GM19438 (cell line): Measurements from ENCODE around the gene AP3B1.
"Not testable (repeated sequence)": the region's sequence is repeated elsewhere in the genome, so short reads cannot be mapped to it uniquely, and the experiment has no call there.

Experiments
- ATAC-seq: cut with Tn5 transposase; IDR thresholded peaks from one replicate; pipeline ENCODE4 v1.9.1; 2021; ENCODE audit warnings: low read depth; ENCODE audit not compliant: unreplicated experiment

The AP3B1 gene

DNA sequence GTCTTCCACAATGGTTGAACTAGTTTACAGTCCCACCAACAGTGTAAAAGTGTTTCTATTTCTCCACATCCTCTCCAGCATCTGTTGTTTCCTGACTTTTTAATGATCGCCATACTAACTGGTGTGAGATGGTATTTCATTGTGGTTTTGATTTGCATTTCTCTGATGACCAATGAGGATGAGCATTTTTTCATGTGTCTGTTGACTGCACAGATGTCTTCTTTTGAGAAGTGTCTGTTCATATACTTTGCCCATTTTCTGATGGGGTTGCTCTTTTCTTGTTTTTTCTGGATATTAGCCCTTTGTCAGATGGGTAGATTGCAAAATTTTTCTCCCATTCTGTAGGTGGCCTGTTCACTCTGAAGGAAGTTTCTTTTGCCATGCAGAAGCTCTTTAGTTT, 124.2 kb downstream of the AP3B1 start:
- not testable (repeated sequence) for ATAC-seq

DNA sequence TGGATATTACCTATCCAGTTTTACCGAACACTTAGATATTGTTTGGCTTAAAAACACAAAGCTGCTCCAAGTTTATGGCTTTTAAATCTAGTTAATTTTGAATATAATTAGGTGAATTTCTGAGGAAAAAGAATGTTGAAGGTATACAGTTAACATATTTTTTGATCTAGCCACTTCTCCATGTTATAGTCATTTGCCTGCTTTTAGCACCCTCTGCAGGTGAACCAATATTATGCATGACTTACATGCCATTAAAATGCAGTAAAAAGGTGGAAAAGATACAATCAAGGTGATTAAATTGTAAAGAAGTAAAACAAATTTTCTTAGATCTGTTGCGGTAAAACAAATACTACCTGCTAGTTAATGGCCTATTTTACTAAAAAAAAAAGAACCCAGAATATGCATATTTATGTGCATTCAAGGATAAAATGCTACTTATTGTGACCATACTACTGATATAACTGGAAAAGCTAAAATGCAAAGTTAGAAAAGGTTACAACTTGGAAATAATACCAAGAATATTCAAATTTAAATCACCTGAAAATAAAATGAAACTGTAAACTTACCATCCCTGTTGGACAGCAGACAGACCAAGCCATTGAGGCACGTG, 132.1 kb downstream of the AP3B1 start:
- ATAC-seq: no peak

DNA sequence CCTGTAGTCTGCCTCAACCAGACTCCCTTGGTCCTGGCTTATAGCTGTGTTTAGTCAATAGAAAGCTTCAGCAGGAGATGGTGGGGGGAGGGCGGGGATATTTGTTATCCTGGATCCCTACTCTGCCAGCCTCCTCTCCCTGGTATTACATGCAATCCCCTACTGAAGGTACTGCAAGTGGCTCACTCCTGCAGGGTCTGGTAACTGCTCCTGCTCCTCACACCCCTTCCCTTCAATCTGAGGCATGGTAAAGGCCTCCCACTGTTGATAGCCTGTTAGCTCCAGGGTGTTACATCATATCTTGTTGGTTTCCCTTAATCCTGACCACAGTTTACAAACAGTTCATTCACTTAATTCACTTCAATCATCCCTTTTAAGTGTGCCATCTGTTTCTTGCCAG, 137.5 kb downstream of the AP3B1 start:
- no peak for ATAC-seq

DNA sequence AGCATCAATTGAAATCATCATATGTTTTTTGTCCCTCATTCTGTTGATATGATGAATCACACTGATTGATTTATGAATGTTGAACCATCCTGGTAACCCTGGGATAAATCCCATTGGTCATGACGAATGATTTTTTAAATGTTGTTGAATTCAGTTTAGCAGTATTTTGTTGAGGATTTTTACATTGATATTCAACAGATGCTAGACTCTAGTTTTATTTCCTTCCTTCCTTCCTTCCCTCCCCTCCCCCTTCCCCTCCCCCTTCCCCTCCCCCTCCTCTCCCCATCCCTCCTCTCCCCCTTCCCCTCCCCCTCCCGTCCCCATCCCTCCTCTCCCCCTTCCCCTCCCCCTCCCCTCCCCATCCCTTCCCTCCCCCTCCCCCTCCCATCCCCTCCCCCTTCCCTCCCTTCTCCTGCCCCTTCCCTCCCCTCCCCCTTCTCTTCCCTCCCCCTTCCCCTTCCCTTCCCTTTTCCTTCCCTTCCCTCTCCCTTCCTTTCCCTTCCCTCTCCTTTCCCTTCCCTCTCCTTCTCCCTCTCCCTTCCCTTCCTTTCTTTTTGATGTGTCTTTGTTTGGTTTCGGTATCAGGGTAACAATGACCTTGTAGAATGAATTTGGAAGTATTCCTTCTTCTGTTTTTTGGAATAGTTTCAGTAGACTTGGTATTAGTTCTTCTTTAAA, 142.8 kb downstream of the AP3B1 start:
- no peak for ATAC-seq

DNA sequence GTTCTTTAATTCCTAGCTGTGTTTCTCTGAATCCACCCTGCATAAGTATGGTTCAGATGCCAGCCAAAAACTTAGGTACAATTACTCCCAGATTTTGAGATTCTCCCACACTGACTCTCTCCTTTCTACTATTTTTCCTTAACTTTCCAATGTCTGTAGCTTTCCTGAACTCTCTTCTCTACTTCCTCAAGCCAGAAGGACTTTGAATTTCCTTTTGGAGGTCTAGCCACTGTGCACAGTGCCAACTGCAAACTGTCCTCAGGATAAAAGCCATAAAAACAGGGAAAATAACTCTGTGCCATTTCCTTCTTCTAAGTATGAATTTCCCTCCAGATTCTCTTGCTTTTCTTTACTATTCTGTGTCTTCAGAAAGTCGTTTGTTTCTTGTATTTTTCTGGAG, 157.2 kb downstream of the AP3B1 start:
- ATAC-seq: no peak

DNA sequence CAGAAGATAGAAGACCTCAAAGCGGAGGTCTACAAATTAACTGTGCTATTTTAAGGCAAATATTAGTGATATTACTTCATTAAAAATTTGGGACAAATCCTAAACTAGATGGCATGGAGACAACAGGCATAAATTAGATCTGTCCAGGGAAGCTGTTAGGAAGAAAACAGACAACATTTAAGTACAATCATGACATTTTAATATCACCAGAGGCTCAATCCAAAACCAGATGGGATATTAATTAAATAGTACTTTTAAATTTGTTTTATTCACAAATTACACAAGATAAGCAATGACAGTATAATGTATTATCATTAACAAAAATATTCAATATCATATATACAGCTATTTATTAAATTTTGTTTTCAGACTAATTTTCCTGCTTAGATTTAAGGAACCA, 161.1 kb downstream of the AP3B1 start:
- no peak for ATAC-seq

DNA sequence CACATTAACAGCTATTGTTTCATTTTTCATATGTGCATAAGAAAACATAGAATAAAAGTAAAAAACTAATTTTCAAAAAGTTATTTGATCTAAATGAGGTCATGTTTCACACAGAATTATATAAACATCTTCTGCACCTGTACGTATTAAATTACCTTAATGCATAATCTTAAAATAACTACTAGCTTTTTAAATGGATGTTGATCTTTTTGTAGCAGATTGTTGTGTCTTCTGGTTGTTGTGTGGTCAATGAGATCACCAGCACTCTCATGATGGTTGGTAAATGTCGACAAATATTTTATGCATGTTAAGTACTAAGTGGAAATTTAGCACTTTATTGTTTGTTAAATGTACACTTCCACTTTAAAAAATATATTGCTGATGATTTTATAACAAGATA, 162.0 kb downstream of the AP3B1 start:
- ATAC-seq: no peak

DNA sequence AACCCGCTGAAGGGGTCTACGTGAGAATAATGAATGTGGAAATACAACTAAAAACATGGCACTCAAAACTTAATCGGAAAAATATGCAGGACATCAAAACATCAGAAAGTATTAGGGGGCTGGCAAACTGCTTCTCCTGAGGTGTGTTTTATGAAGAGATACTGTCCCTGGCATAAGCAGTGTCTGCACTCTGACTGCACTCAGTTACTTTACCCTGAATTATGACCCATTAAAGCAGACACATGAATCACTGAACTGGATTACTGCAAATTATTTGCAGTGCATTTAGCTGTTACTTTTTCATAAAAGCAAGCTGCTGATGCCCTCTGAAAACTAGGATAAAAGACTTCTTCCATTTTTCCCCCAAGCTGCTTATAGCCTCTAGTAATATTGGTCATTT, 164.9 kb downstream of the AP3B1 start:
- ATAC-seq: no peak

DNA sequence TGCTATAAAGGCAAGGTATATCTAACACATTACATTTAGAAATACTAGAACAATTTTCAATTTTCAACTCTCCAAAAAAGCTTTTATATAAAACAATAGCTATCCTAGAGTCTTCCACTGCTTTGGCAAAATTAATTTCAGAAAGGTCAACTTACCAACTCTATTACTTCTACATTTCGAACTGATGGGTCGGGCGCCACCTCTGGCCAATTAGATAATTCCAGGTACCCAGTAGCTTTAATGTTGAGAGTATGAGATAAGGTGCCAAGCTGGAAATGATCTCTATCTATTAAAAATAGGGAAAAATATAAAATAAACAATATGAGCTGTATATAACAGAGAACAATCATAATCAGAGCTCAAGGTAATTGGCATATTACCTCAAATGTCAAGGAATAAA, 166.6 kb downstream of the AP3B1 start:
- ATAC-seq: no peak

DNA sequence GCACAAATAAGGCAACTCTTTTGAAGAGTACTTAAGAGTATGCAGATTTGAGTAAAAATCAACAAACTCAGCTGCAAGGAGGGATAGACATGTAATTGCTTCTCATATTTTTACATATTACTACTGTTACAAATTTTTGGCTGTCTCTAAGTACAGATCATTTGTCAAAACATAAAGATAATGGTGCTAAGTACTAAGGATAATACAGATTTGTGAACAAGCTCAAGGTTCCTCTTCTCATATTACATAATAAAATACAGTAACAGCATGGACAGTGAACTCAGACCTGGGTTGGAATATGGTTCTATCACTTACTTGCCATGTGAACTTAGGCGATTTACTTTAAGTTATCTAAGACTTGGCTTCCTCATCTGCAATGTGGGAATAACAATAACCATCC, 168.0 kb downstream of the AP3B1 start:
- ATAC-seq: no peak

DNA sequence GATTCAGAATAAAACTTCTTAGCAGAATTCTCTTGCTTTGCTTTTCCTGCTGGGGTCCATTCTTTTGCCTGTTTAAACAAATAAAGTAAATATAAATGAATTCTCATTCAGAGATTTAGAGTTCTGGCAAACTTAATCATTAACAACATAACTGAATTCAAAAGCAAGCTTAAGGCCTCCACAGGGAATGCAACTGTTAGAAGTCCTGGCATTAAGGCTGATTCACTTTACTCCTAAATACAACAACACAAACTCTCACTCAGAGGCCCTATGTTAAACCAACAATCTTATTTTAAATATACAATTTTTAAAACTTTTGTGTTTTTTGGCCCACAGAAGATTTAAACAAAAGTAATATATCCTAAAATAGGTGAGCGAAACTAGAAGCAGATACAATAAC, 178.3 kb downstream of the AP3B1 start:
- ATAC-seq: no peak

DNA sequence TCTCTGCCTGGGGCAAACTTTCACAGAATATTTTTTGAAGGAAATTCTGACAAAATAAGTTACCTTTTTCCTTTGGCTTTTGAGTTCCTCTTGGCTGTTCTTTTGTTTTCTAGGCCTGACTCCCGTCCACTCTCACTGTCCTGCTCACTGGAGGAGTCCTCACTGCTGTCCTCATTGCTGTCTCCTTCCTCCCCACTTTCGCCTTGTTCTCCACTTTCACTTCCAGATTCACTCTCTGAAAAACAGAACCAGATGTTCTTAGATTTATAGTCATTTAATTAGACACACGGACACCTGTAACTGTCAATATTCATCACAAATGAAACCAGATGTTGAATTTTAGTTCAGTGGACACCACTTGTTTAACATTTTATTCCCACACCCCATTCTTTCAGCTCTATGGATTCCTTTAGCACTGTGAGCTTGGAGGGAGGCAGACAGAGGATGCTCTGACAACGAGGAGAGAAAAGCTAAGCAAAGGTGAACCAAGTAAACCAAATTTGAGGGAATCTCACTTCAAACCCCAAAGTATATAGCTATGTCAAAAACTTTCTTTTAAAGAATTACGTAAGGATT, 180.7 kb downstream of the AP3B1 start:
- no peak for ATAC-seq

DNA sequence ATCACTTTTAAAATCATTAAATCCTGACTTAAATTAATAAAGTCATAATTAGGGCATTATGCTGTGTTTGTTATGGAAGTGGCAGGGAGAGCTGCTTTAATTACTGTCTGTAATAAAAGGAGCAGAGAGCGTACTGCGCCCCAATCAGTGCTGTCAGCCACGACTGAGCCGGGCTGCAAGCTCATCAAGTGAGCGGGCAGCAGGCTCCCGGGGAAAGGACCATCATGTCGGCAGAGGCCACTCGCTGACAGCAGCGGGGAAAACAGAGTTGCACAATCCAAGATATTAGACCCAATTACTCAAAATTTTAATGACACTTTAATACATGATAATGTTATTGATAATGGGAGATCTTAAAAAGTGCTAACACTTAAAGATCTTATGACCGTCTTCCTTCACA, 181.6 kb downstream of the AP3B1 start:
- ATAC-seq: no peak

DNA sequence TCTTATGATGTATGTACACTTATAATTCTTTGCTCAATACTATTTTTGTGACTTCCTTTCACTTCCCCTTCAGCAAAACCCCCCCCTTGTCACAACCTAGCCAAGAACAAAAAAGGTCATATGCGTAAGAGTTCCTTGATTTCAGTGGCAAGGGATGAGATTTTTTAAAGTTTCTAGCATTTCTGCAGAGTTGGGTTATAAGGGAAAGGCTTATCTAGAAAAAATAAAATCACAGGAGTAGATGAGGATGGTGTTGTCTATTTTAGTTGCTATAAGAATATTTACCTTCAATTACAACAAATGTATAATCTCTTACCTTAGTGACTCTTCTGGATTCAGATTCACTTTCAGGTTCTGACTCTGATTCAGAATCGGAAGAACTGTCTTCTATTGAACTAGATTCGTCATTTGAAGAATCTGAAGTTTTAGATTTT, 184.6 kb downstream of the AP3B1 start:
- ATAC-seq: peak; percentile 51

DNA sequence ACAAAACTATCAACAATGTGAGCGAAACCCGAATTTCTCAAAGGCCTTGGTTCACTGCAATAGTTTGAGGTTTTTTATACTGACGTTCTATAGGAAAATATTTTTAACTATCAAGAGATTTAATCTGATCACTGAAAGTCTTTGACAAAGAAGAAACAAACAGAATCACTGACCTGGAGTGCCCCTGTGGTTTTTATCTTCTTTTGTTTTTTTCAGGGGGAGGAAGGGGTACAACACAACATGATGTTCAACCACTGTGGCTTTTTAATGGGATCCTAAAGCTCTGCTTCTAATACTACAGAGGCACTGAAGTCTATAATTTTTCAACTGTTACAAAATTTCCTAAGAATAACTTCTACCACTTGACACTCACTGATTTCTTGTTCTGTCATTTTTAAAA, 185.9 kb downstream of the AP3B1 start:
- no peak for ATAC-seq

DNA sequence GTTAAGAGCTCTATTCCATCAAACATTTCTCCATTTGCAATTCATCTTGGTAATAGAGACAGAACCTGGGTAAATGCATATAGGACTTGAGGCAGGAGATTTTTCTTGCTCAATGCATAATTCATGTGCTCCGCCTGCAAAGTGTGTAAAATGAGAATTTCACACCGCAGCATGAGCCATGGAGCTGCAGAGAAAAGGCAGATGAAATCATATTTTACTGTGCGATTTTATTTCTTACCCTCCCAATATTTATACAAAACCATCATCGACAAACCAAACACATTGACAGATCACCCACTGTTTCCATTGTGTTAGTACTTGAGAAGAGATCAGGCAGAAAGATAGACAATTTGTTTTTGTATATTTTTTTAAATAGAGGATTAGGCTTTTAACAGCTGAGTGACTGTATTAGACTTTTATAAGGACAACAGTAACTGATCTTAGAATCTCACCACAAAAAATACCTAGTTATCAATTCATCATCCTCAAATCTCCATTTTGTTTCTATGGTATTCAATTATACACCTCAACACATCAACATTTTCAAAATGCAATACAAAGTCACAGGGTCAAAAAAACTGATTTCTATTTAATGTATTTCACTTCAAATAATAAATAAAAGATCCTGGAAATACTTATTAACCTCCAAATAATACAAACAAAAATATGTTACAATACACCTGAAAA, 191.1 kb downstream of the AP3B1 start:
- no peak for ATAC-seq

DNA sequence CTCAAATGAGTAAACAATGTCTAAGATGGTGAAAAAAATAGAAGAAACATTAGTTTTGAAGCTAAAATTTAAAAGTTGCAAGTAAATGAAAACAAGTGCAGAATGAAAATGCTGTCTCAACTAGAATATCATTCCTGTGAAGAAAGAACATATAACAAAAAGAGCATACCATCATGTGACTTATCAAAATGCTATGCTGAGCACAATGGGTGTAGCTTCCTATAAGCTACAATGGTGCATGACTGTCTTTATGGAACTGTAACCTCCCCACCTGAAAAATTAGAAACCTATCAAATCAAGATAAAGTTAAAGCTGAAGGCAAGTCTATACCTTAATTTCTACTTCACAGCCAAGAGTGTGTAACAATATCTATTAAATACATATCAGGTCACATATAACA, 192.0 kb downstream of the AP3B1 start:
- ATAC-seq: no peak

DNA sequence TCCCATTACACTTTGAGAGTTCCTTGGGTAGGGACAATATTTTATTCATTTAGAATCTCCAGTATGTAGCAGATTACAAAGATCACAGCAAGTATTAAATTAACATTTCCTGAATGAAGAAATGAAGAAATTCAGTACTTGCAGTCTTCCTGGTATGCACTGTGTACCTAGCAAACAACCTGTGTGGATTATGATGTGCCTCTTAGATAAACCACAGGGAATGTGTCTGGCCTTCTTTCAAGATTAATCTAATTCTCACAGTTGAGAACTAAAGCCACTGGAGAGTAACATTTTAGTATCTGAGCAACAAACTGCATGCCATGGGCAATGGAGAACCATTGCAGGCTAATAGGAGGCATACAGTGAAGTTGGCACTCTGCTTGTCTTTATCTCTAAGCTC, 199.4 kb downstream of the AP3B1 start:
- ATAC-seq: no peak

DNA sequence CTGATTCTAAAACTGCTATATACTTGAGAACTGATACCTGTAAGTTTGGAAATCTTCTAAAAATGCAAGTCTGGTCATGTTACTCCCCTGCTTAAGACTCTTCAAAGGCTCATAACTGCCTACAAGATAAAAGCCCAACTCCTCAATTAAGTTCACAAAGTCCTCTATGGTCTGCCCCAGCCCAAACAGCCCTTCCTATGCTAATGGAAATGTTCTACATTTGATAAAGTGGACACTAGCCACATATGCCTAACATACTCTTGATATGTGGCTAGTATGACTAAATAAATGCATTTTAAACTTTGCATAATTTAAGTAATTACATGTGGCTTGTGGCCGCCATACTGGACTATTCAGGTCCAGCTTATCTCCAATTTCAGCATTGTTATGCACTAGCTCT, 204.5 kb downstream of the AP3B1 start:
- no peak for ATAC-seq

DNA sequence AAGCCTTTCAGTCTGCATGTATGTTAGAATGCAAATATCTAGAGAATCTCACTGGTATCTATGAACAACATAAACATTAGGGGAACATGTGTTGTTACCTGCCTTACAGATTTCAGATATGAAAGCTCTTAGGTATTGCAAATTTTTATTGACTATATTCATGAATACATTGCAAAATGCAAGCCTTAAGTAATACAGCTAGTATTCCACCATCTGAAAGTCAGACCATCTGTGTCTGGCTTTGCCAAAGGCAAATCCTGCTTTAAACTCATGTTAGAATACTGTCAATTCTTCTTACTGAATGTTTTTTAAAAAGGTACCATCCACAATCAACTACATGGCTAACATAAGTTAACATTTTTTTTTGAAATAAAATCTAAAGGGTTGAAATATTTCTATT, 215.6 kb downstream of the AP3B1 start:
- no peak for ATAC-seq

DNA sequence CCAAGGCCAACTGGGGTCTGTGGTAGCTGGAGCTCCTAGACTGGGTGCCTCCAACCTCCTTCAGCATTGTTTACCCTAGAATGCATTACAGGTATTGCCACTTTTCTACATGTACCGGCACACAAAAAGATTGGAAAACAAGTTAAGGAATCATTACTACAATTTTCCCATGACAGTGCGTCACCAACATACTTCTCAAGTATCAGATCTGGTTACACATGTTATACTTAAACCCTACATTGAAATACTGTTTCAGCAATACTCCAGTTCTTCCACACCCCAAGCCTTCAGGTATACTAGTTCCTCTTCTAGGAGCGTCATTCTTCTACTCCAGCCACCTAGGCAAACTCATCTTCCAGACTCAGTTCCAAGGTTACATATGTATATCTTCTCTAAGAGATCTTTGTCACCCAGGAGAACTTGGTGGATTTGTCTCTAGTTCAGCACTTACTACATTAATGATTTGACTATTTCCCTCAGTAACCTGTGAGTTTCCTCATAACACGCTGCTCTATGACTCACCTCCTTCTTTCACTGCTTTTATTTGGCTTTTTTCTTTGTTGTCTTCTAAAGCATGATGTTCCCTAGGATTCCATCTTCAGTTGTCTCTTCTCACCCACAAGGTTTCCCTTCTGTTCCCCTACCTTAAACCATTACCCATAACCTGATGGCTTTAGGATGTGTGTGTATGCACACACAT, 217.0 kb downstream of the AP3B1 start:
- ATAC-seq: no peak
